K562 (cell line): ENCODE results near the gene ANO9.

Experiments used
- CAMTA2 ChIP-seq: fragments of 250-450 bp; sonication (Bioruptor Pico); conservative IDR thresholded peaks from 2 replicates; pipeline ENCODE4 v1.5.1; 2022
- E2F3 ChIP-seq: fragments of 250-450 bp; sonication (Bioruptor Pico); IDR thresholded peaks from 2 replicates; pipeline ENCODE4 v1.4.0; 2020; ENCODE audit warnings: mild to moderate bottlenecking
- EP300 ChIP-seq: IDR thresholded peaks from 2 replicates; pipeline ENCODE4 v1.6.1; 2012; ENCODE audit warnings: low read length, improper control_type of control experiment
- JUND ChIP-seq, 2 experiments: IDR thresholded peaks; 2 replicates in 1 of 2; 3 replicates in 1 of 2; pipeline ENCODE4 v1.6.1; 2011; ENCODE audit warnings: borderline replicate concordance in 2 of 2, low read depth in 2 of 2, low read length in 2 of 2, improper control_type of control experiment in 1 of 2, missing biosample characterization in 1 of 2, missing genetic modification characterization in 1 of 2, missing genetic modification reagents in 1 of 2
- POLR2G ChIP-seq: fragments of 200-400 bp; formaldehyde crosslinking; IDR thresholded peaks from 2 replicates; pipeline ENCODE4 v1.6.1; 2017; ENCODE audit warnings: low read depth, mild to moderate bottlenecking, antibody characterized with exemption, low read length, moderate library complexity
- RAD51 ChIP-seq: fragments of 450-650 bp; IDR thresholded peaks from 2 replicates; pipeline ENCODE4 v1.7.1; 2016; ENCODE audit warnings: low read depth, mild to moderate bottlenecking, borderline replicate concordance
- TF ChIP-seq, protein P1 (sequence below), 2 experiments: fragments of 450-650 bp; formaldehyde crosslinking in 1 of 2; IDR thresholded peaks; 2 replicates each; pipeline versions ENCODE4 v1.4.0 to v1.6.1; 2014 to 2020; ENCODE audit warnings: mild to moderate bottlenecking in 2 of 2, borderline replicate concordance in 1 of 2, low read depth in 1 of 2
- TF ChIP-seq, protein P2 (sequence below): sonication (generic); formaldehyde crosslinking; IDR thresholded peaks from 2 replicates; pipeline ENCODE4 v1.8.1; 2023; ENCODE audit warnings: mild to moderate bottlenecking, missing genetic modification reagents
- TF ChIP-seq, protein P3 (sequence below), 3 experiments: IDR thresholded peaks in 2 of 3; conservative IDR thresholded peaks in 1 of 3; 2 replicates each; pipeline ENCODE4 v1.5.1; 2011 to 2012; ENCODE audit warnings: low read length in 3 of 3, mild to moderate bottlenecking in 3 of 3, control low read depth in 2 of 3, improper control_type of control experiment in 1 of 3, inconsistent platforms in 1 of 3, low read depth in 1 of 3, mixed read lengths in 1 of 3, moderate library complexity in 1 of 3; ENCODE audit not compliant: insufficient read depth in 2 of 3
- TF ChIP-seq, protein P4 (sequence below): IDR thresholded peaks from 3 replicates; pipeline ENCODE4 v1.6.1; 2011; ENCODE audit warnings: borderline replicate concordance, mild to moderate bottlenecking; ENCODE audit not compliant: insufficient read length, insufficient read depth
- TF ChIP-seq, protein P5 (sequence below): fragments of 450-650 bp; formaldehyde crosslinking; IDR thresholded peaks from 2 replicates; pipeline ENCODE4 v1.4.0; 2020; ENCODE audit warnings: mild to moderate bottlenecking, mixed read lengths

DNA sequence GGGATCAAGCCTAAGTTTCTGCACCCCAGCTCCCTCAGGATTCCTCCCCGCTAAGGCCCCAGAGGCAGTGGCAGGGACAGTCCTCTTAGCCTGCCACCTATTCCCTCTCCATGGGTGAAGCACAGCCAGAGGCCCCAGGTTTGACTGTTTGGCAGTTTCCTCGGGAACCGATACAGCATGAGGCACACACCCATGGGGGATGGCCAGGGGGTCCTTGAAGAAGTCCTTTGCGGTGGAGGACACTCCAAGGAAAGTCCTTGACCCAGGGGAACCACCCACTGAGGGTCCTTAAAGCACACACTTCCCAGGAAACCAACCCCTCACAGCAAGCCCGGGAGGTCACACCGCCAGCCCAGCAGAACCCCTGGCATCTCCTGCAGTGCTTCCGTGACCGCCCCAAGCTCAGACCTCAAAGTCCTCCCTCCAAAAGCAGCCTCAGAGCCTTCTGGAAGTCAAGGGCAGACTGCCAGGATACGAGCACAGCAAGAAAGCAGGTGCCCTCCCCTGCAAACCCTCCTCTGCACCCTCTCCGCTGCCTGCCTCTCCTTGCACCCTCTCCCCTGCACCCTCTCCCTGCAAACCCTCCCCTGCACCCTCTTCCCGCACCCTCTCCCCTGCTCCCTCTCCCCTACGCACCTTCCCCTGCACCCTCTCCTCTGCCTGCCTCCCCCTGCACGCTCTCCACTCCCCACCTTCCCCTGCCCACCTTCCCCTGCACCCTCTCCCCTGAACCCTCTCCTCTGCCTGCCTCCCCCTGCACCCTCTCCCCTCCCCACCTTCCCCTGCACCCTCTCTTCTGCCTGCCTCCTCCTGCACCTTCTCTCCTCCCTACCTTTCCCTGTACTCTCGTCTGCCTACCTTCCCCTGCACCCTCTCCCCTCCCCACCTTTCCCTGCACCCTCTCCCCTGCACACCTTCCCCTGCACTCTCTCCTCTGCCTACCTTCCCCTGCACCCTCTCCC is 28.4 kb downstream of the ANO9 start:
- TF ChIP-seq CAMTA2 (CRISPR knock-in tag) = no peak
- TF ChIP-seq, protein P1, sequence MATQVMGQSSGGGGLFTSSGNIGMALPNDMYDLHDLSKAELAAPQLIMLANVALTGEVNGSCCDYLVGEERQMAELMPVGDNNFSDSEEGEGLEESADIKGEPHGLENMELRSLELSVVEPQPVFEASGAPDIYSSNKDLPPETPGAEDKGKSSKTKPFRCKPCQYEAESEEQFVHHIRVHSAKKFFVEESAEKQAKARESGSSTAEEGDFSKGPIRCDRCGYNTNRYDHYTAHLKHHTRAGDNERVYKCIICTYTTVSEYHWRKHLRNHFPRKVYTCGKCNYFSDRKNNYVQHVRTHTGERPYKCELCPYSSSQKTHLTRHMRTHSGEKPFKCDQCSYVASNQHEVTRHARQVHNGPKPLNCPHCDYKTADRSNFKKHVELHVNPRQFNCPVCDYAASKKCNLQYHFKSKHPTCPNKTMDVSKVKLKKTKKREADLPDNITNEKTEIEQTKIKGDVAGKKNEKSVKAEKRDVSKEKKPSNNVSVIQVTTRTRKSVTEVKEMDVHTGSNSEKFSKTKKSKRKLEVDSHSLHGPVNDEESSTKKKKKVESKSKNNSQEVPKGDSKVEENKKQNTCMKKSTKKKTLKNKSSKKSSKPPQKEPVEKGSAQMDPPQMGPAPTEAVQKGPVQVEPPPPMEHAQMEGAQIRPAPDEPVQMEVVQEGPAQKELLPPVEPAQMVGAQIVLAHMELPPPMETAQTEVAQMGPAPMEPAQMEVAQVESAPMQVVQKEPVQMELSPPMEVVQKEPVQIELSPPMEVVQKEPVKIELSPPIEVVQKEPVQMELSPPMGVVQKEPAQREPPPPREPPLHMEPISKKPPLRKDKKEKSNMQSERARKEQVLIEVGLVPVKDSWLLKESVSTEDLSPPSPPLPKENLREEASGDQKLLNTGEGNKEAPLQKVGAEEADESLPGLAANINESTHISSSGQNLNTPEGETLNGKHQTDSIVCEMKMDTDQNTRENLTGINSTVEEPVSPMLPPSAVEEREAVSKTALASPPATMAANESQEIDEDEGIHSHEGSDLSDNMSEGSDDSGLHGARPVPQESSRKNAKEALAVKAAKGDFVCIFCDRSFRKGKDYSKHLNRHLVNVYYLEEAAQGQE (IDR thresholded peaks at IDR 0.05; ENCODE audit: borderline replicate concordance) = no peak
- TF ChIP-seq, protein P1 (CRISPR knock-in tag; IDR thresholded peaks at IDR 0.05; ENCODE audit: low read depth) = no peak
- no peak for TF ChIP-seq E2F3 (CRISPR knock-in tag)
- TF ChIP-seq, protein P2, sequence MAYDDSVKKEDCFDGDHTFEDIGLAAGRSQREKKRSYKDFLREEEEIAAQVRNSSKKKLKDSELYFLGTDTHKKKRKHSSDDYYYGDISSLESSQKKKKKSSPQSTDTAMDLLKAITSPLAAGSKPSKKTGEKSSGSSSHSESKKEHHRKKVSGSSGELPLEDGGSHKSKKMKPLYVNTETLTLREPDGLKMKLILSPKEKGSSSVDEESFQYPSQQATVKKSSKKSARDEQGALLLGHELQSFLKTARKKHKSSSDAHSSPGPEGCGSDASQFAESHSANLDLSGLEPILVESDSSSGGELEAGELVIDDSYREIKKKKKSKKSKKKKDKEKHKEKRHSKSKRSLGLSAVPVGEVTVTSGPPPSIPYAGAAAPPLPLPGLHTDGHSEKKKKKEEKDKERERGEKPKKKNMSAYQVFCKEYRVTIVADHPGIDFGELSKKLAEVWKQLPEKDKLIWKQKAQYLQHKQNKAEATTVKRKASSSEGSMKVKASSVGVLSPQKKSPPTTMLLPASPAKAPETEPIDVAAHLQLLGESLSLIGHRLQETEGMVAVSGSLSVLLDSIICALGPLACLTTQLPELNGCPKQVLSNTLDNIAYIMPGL (CRISPR knock-in tag) = no peak
- TF ChIP-seq, protein P3, sequence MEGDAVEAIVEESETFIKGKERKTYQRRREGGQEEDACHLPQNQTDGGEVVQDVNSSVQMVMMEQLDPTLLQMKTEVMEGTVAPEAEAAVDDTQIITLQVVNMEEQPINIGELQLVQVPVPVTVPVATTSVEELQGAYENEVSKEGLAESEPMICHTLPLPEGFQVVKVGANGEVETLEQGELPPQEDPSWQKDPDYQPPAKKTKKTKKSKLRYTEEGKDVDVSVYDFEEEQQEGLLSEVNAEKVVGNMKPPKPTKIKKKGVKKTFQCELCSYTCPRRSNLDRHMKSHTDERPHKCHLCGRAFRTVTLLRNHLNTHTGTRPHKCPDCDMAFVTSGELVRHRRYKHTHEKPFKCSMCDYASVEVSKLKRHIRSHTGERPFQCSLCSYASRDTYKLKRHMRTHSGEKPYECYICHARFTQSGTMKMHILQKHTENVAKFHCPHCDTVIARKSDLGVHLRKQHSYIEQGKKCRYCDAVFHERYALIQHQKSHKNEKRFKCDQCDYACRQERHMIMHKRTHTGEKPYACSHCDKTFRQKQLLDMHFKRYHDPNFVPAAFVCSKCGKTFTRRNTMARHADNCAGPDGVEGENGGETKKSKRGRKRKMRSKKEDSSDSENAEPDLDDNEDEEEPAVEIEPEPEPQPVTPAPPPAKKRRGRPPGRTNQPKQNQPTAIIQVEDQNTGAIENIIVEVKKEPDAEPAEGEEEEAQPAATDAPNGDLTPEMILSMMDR (IDR thresholded peaks at IDR 0.05 in 2 of 3, conservative IDR thresholded peaks at IDR 0.05 in 1 of 3; ENCODE audit: insufficient read depth in 2 of 3, low read depth in 1 of 3, low read length in 3 of 3) = no peak
- TF ChIP-seq JUND (IDR thresholded peaks at IDR 0.05; ENCODE audit: borderline replicate concordance, low read depth, low read length) = no peak
- TF ChIP-seq JUND (tag; IDR thresholded peaks at IDR 0.05; ENCODE audit: borderline replicate concordance, low read depth, low read length) = no peak
- TF ChIP-seq, protein P4, sequence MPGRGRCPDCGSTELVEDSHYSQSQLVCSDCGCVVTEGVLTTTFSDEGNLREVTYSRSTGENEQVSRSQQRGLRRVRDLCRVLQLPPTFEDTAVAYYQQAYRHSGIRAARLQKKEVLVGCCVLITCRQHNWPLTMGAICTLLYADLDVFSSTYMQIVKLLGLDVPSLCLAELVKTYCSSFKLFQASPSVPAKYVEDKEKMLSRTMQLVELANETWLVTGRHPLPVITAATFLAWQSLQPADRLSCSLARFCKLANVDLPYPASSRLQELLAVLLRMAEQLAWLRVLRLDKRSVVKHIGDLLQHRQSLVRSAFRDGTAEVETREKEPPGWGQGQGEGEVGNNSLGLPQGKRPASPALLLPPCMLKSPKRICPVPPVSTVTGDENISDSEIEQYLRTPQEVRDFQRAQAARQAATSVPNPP = no peak
- TF ChIP-seq POLR2G = no peak
- TF ChIP-seq, protein P5, sequence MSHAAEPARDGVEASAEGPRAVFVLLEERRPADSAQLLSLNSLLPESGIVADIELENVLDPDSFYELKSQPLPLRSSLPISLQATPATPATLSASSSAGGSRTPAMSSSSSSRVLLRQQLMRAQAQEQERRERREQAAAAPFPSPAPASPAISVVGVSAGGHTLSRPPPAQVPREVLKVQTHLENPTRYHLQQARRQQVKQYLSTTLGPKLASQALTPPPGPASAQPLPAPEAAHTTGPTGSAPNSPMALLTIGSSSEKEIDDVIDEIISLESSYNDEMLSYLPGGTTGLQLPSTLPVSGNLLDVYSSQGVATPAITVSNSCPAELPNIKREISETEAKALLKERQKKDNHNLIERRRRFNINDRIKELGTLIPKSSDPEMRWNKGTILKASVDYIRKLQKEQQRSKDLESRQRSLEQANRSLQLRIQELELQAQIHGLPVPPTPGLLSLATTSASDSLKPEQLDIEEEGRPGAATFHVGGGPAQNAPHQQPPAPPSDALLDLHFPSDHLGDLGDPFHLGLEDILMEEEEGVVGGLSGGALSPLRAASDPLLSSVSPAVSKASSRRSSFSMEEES (CRISPR knock-in tag) = no peak
- TF ChIP-seq EP300 = no peak
- no peak for TF ChIP-seq RAD51
